Measurements from ENCODE around the gene TCEA3. TPM values are rescaled to one million over a fixed set of nuclear protein-coding genes. Genes with fewer than 3 reads are reported as not detected.

Gene TCEA3
- polyA plus RNA-seq, 1 experiment: 21.0 TPM

DNA sequence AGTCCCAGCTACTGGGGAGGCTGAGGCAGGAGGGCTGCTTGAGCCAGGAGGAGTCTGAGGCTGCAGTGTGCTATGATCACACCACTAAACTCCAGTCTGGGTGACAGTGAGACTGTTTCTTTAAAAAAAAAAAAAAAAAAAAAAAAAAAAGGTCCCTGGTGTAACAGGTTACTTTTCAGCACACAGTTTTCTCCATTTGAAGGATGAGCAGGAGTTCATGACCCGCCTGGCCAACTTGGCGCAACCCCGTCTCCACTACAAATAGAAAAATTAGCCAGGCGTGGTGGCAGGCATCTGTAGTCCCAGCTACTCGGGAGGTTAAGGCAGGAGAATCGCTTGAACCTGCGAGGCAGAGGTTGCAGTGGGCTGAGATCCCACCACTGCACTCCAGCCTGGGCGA is 92.8 kb downstream of the TCEA3 start:
- ChIA-PET CTCF (no interaction called here), POLR2A (no interaction called here)
- TF ChIP-seq CTCF (IDR thresholded peaks at IDR 0.05; ENCODE audit: insufficient read depth, low read depth, low read length): no peak
- no peak for DNase-seq (ENCODE audit: low read depth)
- H3K27me3 ChIP-seq (ENCODE audit: control insufficient read depth, insufficient read depth, low read length): no peaks in the 10 kb centered on the region
- no peak overlapping the region for H3K4me3 ChIP-seq (ENCODE audit: low read depth, low read length)
- H3K36me3 ChIP-seq (ENCODE audit: control insufficient read depth, insufficient read depth, low read length): peaks cover 11% of the 10 kb centered on the region

Other genes starting within 250 kb of the TCEA3 start
- 0.06 and 0.07 TPM in 2 replicates for gene HTR1D, start 207.2 kb downstream of the TCEA3 start, polyA plus RNA-seq (2011; rRNA removed)
- 79.3 and 106 TPM in 2 replicates for gene HNRNPR, start 80.5 kb downstream of the TCEA3 start, polyA plus RNA-seq (2011; rRNA removed)
- 8.1 and 12.6 TPM in 2 replicates for gene ZNF436, start 54.9 kb downstream of the TCEA3 start, polyA plus RNA-seq (2011; rRNA removed)
- 22.6 and 33.9 TPM in 2 replicates for gene ASAP3, start 59.4 kb upstream of the TCEA3 start, polyA plus RNA-seq (2011; rRNA removed)
- gene E2F2, start 106.5 kb upstream of the TCEA3 start, polyA plus RNA-seq (2011; rRNA removed): 0.11 TPM in 2 replicates
- 230 and 379 TPM in 2 replicates for gene ID3, start 134.8 kb upstream of the TCEA3 start, polyA plus RNA-seq (2011; rRNA removed)

Data from BJ (cell line).